Progenitor cell of endocrine pancreas (in vitro differentiated cells): ENCODE results near the gene OR5M10. TPM values are rescaled to one million over a fixed set of nuclear protein-coding genes. Genes with fewer than 3 reads are reported as not detected.

Source experiments
- DNase-seq: peaks from one replicate; pipeline ENCODE4 v3.0.0; 2021; ENCODE audit warnings: low spot score; ENCODE audit not compliant: unreplicated experiment
- H3K27ac Mint-ChIP-seq: 2 replicates; pipeline ENCODE4 v1.8.0; 2021; ENCODE audit warnings: mild to moderate bottlenecking, moderate library complexity, mixed read lengths
- H3K27me3 Mint-ChIP-seq: 2 replicates; pipeline ENCODE4 v1.8.0; 2021; ENCODE audit warnings: mixed read lengths
- H3K36me3 Mint-ChIP-seq: 2 replicates; pipeline ENCODE4 v1.8.0; 2022; ENCODE audit warnings: mixed read lengths; ENCODE audit not compliant: insufficient read depth
- H3K4me1 Mint-ChIP-seq: 2 replicates; pipeline ENCODE4 v1.8.0; 2021; ENCODE audit warnings: low read depth, mixed read lengths
- H3K4me3 Mint-ChIP-seq: 2 replicates; pipeline ENCODE4 v1.8.0; 2021; ENCODE audit warnings: low read depth, mild to moderate bottlenecking, moderate library complexity, mixed read lengths
- H3K9me3 Mint-ChIP-seq: 2 replicates; pipeline ENCODE4 v1.8.0; 2021; ENCODE audit warnings: low read depth, mixed read lengths
- total RNA-seq: library from RNA; stranded (reverse); gene quantifications from 2 replicates; pipeline ENCODE4 v1.2.1, GENCODE V29; 2021
- TF ChIP-seq, protein P1 (sequence below): fragments of 200-600 bp; sonication (generic); IDR thresholded peaks from one replicate; pipeline ENCODE4 v1.5.0; 2021; ENCODE audit warnings: antibody characterized with exemption, mild to moderate bottlenecking; ENCODE audit not compliant: unreplicated experiment

Gene OR5M10
- total RNA-seq, 1 donor from 2014 or later, result not detected

DNA sequence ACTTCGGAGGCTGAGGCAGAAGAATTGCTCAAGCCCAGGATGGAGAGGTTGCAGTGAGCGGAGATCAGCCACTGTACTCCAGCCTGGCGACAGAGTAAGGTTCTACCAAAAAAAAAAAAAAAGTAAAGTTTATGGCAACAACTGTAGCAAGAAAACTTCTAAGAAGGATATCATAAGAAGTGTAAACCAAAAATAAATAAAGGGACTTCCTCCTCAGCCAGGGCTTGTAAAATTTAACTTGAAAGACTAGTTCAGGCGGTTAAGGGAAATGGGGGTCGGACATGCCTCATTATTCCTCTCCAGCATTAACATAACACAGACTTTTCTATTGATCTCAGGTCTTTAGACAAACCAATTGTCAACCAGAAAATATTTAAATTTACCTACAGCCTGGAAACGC lies 32.0 kb downstream of the OR5M10 start:
- Mint-ChIP-seq H3K27me3 (no peaks in the 10 kb centered on the region), H3K4me1 (peaks cover 2% of the 10 kb centered on the region), H3K36me3 (peaks cover 1% of the 10 kb centered on the region), H3K9me3 (peaks cover 17% of the 10 kb centered on the region), H3K4me3 (no peak overlapping the region), H3K27ac (no peak overlapping the region)
- TF ChIP-seq, protein P1, sequence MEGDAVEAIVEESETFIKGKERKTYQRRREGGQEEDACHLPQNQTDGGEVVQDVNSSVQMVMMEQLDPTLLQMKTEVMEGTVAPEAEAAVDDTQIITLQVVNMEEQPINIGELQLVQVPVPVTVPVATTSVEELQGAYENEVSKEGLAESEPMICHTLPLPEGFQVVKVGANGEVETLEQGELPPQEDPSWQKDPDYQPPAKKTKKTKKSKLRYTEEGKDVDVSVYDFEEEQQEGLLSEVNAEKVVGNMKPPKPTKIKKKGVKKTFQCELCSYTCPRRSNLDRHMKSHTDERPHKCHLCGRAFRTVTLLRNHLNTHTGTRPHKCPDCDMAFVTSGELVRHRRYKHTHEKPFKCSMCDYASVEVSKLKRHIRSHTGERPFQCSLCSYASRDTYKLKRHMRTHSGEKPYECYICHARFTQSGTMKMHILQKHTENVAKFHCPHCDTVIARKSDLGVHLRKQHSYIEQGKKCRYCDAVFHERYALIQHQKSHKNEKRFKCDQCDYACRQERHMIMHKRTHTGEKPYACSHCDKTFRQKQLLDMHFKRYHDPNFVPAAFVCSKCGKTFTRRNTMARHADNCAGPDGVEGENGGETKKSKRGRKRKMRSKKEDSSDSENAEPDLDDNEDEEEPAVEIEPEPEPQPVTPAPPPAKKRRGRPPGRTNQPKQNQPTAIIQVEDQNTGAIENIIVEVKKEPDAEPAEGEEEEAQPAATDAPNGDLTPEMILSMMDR, result no peak
- no peak for DNase-seq

DNA sequence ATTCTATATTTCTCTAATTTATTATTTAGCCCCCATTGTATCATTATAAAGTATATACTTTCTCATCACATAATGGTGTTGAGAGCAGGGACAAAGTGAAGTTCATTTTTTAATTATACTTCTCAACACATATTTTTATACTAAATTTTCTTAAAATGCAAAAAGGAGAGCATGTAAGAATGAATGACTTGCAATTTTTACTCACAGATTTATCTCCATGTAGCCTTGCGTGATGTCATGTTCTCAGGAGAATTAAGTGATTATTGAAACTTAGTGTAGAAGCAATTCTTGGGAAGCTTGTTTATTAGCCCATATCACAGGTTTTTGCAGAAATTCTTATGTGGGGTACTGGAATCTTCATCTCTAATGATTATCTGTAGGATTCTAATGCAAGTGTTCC lies 33.8 kb downstream of the OR5M10 start:
- Mint-ChIP-seq H3K27me3 (no peaks in the 10 kb centered on the region), H3K4me1 (peaks cover 2% of the 10 kb centered on the region), H3K27ac (no peak overlapping the region), H3K36me3 (peaks cover 1% of the 10 kb centered on the region), H3K4me3 (no peak overlapping the region), H3K9me3 (peaks cover 17% of the 10 kb centered on the region)
- TF ChIP-seq, protein P1, result no peak
- no peak for DNase-seq

DNA sequence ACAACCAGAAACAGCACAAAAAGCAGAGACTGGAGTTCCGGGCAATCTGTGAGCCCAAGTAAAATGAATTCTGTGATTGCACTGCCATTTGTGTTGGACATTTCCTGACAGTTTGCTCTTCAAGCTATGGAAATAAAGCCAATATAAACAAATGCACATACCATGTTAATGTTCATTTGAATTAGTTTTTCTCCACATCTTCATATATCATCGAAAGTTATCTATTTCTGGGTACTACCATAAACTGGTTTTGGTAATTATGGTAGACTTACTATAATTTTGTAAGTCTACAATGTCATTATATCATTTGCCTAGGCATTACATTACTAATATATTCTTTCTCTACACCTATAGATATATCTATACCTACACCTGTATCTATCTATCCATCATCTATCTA lies 34.4 kb downstream of the OR5M10 start, which contains the start of gene OR5M11:
Gene OR5M11 (minus strand): TSS at position 101 of the 400 bp plus-strand sequence. CDS start 0 bp downstream, at position 101.
- no peak within 1 kb of the TSS for H3K27ac Mint-ChIP-seq
- peaks cover 17% of the 10 kb centered on the region for H3K9me3 Mint-ChIP-seq
- H3K27me3 Mint-ChIP-seq, result no peaks in the 10 kb centered on the region
- no peak for DNase-seq
- TF ChIP-seq, protein P1, result no peak
- peaks cover 1% of the 10 kb centered on the region for H3K36me3 Mint-ChIP-seq
- peaks cover 2% of the 10 kb centered on the region for H3K4me1 Mint-ChIP-seq
- H3K4me3 Mint-ChIP-seq, result no peak within 1 kb of the TSS

DNA sequence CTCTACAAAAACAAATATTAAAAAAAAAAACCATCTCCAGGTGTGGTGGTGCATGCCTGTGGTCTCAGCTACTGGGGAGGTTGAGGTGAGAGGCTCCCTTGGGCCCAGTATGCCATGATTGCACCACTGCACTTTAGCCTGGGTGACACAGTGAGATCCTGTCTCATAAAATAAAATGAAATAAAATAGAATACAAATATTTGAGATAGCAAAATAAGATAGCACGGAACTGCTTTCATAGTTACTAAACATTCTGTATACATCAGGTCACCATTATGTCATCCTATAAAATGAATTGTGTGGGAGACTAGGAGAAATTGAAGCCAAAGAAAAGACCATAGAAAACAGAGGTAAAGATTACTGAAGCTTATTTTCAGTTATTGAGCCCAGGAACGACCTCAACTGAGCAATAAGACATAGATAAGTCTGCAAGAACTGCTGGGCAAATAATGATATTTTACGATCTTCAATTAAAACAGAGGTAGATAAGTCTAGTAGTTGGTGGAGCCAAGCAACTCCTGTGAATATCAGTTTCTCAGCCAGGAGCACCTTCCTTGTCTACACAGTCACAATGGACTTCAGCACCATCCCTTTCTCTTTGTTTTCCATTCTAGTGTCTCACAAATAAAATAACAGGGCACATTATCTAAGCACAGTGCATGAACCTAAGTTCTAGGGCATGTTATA lies 44.3 kb downstream of the OR5M10 start:
- peaks cover 7% of the 10 kb centered on the region for H3K9me3 Mint-ChIP-seq
- no peaks in the 10 kb centered on the region for H3K36me3 Mint-ChIP-seq
- H3K4me3 Mint-ChIP-seq, result no peak overlapping the region
- TF ChIP-seq, protein P1, result no peak
- no peak for DNase-seq
- H3K27ac Mint-ChIP-seq, result no peak overlapping the region
- H3K4me1 Mint-ChIP-seq, result no peaks in the 10 kb centered on the region
- H3K27me3 Mint-ChIP-seq, result no peaks in the 10 kb centered on the region

DNA sequence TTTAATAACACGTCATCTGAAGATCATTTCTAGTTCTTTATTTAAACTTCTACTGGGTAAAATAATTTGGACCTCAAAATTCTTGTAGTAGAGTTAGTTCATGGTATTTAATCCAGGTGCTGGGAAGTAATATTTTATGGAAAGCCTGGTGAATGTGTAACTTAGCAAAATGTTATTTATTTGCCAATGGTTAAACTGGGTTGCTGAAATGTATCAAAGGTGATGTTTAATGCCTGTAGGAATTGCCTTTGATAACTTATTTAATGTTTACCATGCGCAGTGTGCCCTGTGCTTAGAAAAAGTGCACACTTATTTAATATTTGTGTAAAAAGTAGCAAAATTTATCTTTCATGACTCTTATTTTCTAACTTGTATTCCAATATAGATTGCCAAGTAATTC lies 45.7 kb downstream of the OR5M10 start:
- Mint-ChIP-seq H3K27ac (no peak overlapping the region), H3K27me3 (no peaks in the 10 kb centered on the region)

More for the DNA sequence above, 45.7 kb downstream of the OR5M10 start:
- DNase-seq, result no peak
- TF ChIP-seq, protein P1, result no peak
- no peaks in the 10 kb centered on the region for H3K36me3 Mint-ChIP-seq
- H3K4me3 Mint-ChIP-seq, result no peak overlapping the region
- H3K4me1 Mint-ChIP-seq, result no peaks in the 10 kb centered on the region
- H3K9me3 Mint-ChIP-seq, result peaks cover 4% of the 10 kb centered on the region

Other genes starting within 250 kb of the OR5M10 start
- gene OR8K1, start 231.7 kb downstream of the OR5M10 start, total RNA-seq, result not detected in 2 replicates
- not detected in 2 replicates for gene OR8J1, start 223.4 kb downstream of the OR5M10 start, total RNA-seq
- not detected in 2 replicates for gene OR8U1, start 202.1 kb downstream of the OR5M10 start, total RNA-seq
- not detected in 2 replicates for gene OR5AL1, start 165.0 kb downstream of the OR5M10 start, total RNA-seq
- gene OR5M3, start 104.4 kb downstream of the OR5M10 start, total RNA-seq, result not detected in 2 replicates
- gene OR5M8, start 86.4 kb downstream of the OR5M10 start, total RNA-seq, result not detected in 2 replicates
- gene OR5M11, start 34.5 kb downstream of the OR5M10 start, total RNA-seq, result not detected in 2 replicates
- not detected in 2 replicates for gene OR5M1, start 37.2 kb upstream of the OR5M10 start, total RNA-seq
- gene OR5AP2, start 64.7 kb upstream of the OR5M10 start, total RNA-seq, result not detected in 2 replicates
- not detected in 2 replicates for gene OR5AR1, start 86.0 kb upstream of the OR5M10 start, total RNA-seq
- gene OR9G1, start 121.4 kb upstream of the OR5M10 start, total RNA-seq, result not detected in 2 replicates
- not detected in 2 replicates for gene OR9G4, start 171.0 kb upstream of the OR5M10 start, total RNA-seq